ENCODE measurements around the gene DDX17. TPM values are rescaled to one million over a fixed set of nuclear protein-coding genes. Genes with fewer than 3 reads are reported as not detected.
A peak's percentile ranks its signal among the peaks of the same experiment; 100 is the strongest.

Gene DDX17
- total RNA-seq, 1 experiment from 2014 or later = 399 TPM

DNA sequence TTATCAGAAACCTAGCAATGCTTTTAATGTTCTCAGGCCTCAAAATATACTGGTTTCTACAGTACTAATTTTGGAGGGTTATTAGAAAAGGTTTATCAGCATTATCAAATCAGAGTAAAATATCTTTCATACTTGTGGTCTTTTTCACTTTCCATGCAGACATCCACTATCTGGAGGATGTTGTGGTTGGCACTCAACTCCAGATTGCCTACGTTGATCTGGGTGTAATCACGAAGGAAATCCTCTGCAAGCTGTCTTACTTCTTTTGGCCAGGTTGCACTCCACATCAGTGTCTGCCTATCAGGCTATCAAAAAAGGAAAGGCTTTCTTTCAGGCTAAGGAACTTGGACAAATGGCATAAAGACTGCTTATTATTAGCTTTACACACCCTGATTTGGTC, 11.6 kb downstream of the DDX17 start:
- ATAC-seq (no peak), DNase-seq (ENCODE audit: low spot score) (no peak)
- H3K4me1 Mint-ChIP-seq = peaks cover 35% of the 10 kb centered on the region
- H3K36me3 Mint-ChIP-seq = peaks cover 94% of the 10 kb centered on the region
- no peaks in the 10 kb centered on the region for H3K27me3 Mint-ChIP-seq (ENCODE audit: low read depth)
- TF ChIP-seq SOX15 (CRISPR knock-in tag; IDR thresholded peaks at IDR 0.05) (no peak), MYBL2 (CRISPR knock-in tag; IDR thresholded peaks at IDR 0.05) (no peak), ESRRA (CRISPR knock-in tag; IDR thresholded peaks at IDR 0.05; ENCODE audit: borderline replicate concordance) (no peak), HMGA2 (CRISPR knock-in tag; IDR thresholded peaks at IDR 0.05) (no peak), CREM (CRISPR knock-in tag; IDR thresholded peaks at IDR 0.05) (no peak), ZNF263 (CRISPR knock-in tag; IDR thresholded peaks at IDR 0.05; ENCODE audit: low read depth) (no peak), EMX1 (CRISPR knock-in tag; IDR thresholded peaks at IDR 0.05) (no peak), MXD4 (CRISPR knock-in tag; IDR thresholded peaks at IDR 0.05; ENCODE audit: borderline replicate concordance) (no peak), NR2C2 (CRISPR knock-in tag; IDR thresholded peaks at IDR 0.05) (no peak), NR3C1 (CRISPR knock-in tag; conservative IDR thresholded peaks at IDR 0.05; ENCODE audit: low read depth) (no peak), ZNF317 (CRISPR knock-in tag; IDR thresholded peaks at IDR 0.05; ENCODE audit: borderline replicate concordance, low read depth) (no peak), SP1 (CRISPR knock-in tag; conservative IDR thresholded peaks at IDR 0.05) (no peak), IRF2 (CRISPR knock-in tag; IDR thresholded peaks at IDR 0.05; ENCODE audit: borderline replicate concordance, low read depth) (no peak), PRRX2 (CRISPR knock-in tag; IDR thresholded peaks at IDR 0.05) (no peak)
- TF ChIP-seq, protein P1, sequence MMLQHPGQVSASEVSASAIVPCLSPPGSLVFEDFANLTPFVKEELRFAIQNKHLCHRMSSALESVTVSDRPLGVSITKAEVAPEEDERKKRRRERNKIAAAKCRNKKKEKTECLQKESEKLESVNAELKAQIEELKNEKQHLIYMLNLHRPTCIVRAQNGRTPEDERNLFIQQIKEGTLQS (CRISPR knock-in tag; conservative IDR thresholded peaks at IDR 0.05) = no peak
- TF ChIP-seq, protein P2, sequence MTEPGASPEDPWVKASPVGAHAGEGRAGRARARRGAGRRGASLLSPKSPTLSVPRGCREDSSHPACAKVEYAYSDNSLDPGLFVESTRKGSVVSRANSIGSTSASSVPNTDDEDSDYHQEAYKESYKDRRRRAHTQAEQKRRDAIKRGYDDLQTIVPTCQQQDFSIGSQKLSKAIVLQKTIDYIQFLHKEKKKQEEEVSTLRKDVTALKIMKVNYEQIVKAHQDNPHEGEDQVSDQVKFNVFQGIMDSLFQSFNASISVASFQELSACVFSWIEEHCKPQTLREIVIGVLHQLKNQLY (CRISPR knock-in tag; IDR thresholded peaks at IDR 0.05) = no peak
- TF ChIP-seq, protein P3, sequence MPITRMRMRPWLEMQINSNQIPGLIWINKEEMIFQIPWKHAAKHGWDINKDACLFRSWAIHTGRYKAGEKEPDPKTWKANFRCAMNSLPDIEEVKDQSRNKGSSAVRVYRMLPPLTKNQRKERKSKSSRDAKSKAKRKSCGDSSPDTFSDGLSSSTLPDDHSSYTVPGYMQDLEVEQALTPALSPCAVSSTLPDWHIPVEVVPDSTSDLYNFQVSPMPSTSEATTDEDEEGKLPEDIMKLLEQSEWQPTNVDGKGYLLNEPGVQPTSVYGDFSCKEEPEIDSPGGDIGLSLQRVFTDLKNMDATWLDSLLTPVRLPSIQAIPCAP (CRISPR knock-in tag; IDR thresholded peaks at IDR 0.05) = no peak
- TF ChIP-seq, protein P4, sequence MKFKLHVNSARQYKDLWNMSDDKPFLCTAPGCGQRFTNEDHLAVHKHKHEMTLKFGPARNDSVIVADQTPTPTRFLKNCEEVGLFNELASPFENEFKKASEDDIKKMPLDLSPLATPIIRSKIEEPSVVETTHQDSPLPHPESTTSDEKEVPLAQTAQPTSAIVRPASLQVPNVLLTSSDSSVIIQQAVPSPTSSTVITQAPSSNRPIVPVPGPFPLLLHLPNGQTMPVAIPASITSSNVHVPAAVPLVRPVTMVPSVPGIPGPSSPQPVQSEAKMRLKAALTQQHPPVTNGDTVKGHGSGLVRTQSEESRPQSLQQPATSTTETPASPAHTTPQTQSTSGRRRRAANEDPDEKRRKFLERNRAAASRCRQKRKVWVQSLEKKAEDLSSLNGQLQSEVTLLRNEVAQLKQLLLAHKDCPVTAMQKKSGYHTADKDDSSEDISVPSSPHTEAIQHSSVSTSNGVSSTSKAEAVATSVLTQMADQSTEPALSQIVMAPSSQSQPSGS (CRISPR knock-in tag; IDR thresholded peaks at IDR 0.05; ENCODE audit: borderline replicate concordance, low read depth) = no peak
- ChIA-PET POLR2A (interaction anchor here (0.8 kb wide), 1 partner anchor 14 kb away, joined by 3 read pairs; no protein-coding TSS in a partner anchor), CTCF (no interaction called here)
- peak overlapping the region; percentile 54 for H3K27ac Mint-ChIP-seq
- no peak overlapping the region for H3K4me3 Mint-ChIP-seq
- no peaks in the 10 kb centered on the region for H3K9me3 Mint-ChIP-seq

DNA sequence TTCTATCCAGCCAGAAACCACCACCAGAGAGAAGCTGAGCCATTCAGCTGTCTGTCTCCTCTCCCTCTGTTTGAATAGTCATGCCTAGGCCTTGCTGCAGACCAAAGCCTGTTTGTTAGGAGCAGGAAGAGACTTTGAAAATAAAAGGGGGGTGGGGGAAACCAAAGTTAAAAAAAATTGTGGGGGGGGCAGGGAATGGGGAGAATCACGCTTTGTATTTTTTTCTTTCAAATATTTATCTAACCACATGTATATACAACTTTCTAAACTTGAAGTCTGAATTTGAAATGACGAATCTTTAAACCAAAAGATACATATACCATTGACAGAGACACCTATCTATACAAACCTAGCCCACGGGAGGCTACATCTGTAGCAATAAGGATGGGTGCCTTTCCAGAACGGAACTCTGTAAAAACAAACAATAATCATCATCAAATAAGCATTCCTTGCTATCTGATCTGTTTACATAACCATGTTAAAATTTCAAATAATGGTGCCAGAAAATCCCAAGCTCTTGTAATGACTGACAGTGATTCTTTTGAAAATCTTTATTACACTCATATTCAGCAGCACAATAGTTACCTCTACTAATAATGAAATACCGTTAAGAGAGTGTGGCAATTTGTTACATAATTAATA, 14.3 kb downstream of the DDX17 start:
- Mint-ChIP-seq H3K4me1 (peaks cover 36% of the 10 kb centered on the region), H3K27ac (peak overlapping the region; percentile 60; the same call in 1 of the 2 replicates), H3K9me3 (no peaks in the 10 kb centered on the region), H3K27me3 (ENCODE audit: low read depth) (no peaks in the 10 kb centered on the region), H3K4me3 (no peak overlapping the region), H3K36me3 (peaks cover 93% of the 10 kb centered on the region)
- TF ChIP-seq, protein P5, sequence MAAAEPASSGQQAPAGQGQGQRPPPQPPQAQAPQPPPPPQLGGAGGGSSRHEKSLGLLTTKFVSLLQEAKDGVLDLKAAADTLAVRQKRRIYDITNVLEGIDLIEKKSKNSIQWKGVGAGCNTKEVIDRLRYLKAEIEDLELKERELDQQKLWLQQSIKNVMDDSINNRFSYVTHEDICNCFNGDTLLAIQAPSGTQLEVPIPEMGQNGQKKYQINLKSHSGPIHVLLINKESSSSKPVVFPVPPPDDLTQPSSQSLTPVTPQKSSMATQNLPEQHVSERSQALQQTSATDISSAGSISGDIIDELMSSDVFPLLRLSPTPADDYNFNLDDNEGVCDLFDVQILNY (CRISPR knock-in tag; IDR thresholded peaks at IDR 0.05) = no peak
- TF ChIP-seq, protein P6, sequence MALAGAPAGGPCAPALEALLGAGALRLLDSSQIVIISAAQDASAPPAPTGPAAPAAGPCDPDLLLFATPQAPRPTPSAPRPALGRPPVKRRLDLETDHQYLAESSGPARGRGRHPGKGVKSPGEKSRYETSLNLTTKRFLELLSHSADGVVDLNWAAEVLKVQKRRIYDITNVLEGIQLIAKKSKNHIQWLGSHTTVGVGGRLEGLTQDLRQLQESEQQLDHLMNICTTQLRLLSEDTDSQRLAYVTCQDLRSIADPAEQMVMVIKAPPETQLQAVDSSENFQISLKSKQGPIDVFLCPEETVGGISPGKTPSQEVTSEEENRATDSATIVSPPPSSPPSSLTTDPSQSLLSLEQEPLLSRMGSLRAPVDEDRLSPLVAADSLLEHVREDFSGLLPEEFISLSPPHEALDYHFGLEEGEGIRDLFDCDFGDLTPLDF (CRISPR knock-in tag; IDR thresholded peaks at IDR 0.05) = no peak
- TF ChIP-seq, protein P7, sequence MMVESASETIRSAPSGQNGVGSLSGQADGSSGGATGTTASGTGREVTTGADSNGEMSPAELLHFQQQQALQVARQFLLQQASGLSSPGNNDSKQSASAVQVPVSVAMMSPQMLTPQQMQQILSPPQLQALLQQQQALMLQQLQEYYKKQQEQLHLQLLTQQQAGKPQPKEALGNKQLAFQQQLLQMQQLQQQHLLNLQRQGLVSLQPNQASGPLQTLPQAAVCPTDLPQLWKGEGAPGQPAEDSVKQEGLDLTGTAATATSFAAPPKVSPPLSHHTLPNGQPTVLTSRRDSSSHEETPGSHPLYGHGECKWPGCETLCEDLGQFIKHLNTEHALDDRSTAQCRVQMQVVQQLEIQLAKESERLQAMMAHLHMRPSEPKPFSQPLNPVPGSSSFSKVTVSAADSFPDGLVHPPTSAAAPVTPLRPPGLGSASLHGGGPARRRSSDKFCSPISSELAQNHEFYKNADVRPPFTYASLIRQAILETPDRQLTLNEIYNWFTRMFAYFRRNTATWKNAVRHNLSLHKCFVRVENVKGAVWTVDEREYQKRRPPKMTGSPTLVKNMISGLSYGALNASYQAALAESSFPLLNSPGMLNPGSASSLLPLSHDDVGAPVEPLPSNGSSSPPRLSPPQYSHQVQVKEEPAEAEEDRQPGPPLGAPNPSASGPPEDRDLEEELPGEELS (CRISPR knock-in tag; IDR thresholded peaks at IDR 0.05) = no peak
- TF ChIP-seq, protein P8, sequence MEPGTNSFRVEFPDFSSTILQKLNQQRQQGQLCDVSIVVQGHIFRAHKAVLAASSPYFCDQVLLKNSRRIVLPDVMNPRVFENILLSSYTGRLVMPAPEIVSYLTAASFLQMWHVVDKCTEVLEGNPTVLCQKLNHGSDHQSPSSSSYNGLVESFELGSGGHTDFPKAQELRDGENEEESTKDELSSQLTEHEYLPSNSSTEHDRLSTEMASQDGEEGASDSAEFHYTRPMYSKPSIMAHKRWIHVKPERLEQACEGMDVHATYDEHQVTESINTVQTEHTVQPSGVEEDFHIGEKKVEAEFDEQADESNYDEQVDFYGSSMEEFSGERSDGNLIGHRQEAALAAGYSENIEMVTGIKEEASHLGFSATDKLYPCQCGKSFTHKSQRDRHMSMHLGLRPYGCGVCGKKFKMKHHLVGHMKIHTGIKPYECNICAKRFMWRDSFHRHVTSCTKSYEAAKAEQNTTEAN (CRISPR knock-in tag; IDR thresholded peaks at IDR 0.05) = no peak
- POLR2A ChIA-PET = no interaction called here
- CTCF ChIA-PET = no interaction called here
- ATAC-seq (no peak), DNase-seq (ENCODE audit: low spot score) (no peak)

Data from WTC11 (cell line).